Brain microvascular endothelial cell (primary cell): ENCODE results near the gene COL5A1.

ENCODE experiments used
- DNase-seq: peaks from one replicate; pipeline ENCODE4 v3.0.0-alpha.2; 2020
- H3K27ac ChIP-seq: fragments of 250-450 bp; sonication (Bioruptor Pico); 2 replicates; pipeline ENCODE4 v1.5.1; 2020; ENCODE audit warnings: mild to moderate bottlenecking, moderate library complexity
- H3K27me3 ChIP-seq: fragments of 250-450 bp; sonication (Bioruptor Pico); replicated peaks from 2 replicates; pipeline ENCODE4 v1.5.1; 2020; ENCODE audit warnings: mild to moderate bottlenecking
- H3K36me3 ChIP-seq: fragments of 250-450 bp; sonication (Bioruptor Pico); replicated peaks from 2 replicates; pipeline ENCODE4 v1.5.1; 2020; ENCODE audit warnings: mild to moderate bottlenecking
- H3K4me3 ChIP-seq: 2 replicates; pipeline ENCODE4 v1.5.1; 2011; ENCODE audit warnings: low read depth, mild to moderate bottlenecking, control low read depth, low read length, moderate library complexity
- CTCF ChIP-seq: IDR thresholded peaks from 2 replicates; pipeline ENCODE4 v1.5.1; 2011; ENCODE audit warnings: low read depth, mild to moderate bottlenecking, moderate library complexity, low read length, control low read depth, inconsistent platforms; ENCODE audit errors: missing control alignments
- in situ Hi-C: cut with HindIII; loops from 2 replicates; pipeline ENCODE4 v1.10.0; 2017; ENCODE audit warnings: low sequenced_read_pairs, low pct_ligation_motif_present

COL5A1 gene

DNA sequence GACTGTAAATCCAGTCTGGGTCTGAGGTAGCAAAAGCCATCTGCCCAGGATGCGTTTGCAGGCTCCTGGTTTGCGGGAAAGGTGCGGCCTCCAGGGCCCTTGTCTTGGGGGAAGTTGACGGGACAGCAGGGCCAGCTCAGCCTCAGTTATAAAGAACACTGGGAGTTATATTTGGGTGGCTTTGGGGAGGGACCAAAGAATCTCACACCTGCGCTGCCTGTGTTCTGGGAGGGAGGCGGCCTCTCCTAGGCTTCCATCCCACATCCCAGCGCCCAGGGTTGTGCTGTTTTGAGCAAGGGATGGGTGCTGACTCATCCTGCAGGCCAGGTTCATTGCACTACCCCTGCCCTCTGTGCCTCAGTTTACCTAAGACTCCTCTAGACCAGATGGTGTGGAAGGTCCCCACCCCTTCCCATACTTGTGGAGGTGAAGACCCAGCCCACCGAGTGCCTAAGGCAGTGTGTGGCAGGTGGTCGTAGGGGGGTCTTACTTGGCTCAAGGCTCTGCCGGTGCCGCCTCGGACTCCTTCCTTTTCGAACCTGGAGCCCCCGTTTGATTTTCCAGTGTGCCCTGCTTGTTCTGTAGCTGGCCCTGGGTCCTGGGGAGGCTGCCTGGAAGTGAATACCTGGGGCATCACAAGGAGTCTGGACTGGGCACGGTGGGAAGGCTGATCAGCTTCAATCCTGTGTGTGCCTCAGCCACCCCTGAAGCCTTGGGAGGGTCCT is 199.7 kb downstream of the COL5A1 start:
- Histone ChIP-seq H3K4me3 (no peak overlapping the region), H3K27me3 (no peaks in the 10 kb centered on the region), H3K27ac (no peak overlapping the region), H3K36me3 (peaks cover 89% of the 10 kb centered on the region)
- DNase-seq = no peak
- in situ Hi-C loops = no loop called here
- no peak for TF ChIP-seq CTCF

GRCh38 chr9:134842321-134842720 is 200.7 kb downstream of the COL5A1 start:
- no peak overlapping the region for H3K4me3 ChIP-seq
- peaks cover 80% of the 10 kb centered on the region for H3K36me3 ChIP-seq
- TF ChIP-seq CTCF = no peak
- in situ Hi-C loops = no loop called here
- no peaks in the 10 kb centered on the region for H3K27me3 ChIP-seq
- no peak for DNase-seq
- no peak overlapping the region for H3K27ac ChIP-seq

- no peak for TF ChIP-seq CTCF
- no peak overlapping the region for H3K27ac ChIP-seq
- no peaks in the 10 kb centered on the region for H3K27me3 ChIP-seq
- in situ Hi-C loops = no loop called here
- H3K36me3 ChIP-seq = peaks cover 66% of the 10 kb centered on the region
- H3K4me3 ChIP-seq = no peak overlapping the region
- no peak for DNase-seq
Measured at GRCh38 chr9:134843740-134844139, 202.1 kb downstream of the COL5A1 start.

GRCh38 chr9:134844821-134845220 is 203.2 kb downstream of the COL5A1 start:
- no peak for DNase-seq
- Histone ChIP-seq H3K27ac (no peak overlapping the region), H3K36me3 (peaks cover 55% of the 10 kb centered on the region), H3K27me3 (no peaks in the 10 kb centered on the region), H3K4me3 (no peak overlapping the region)
- no peak for TF ChIP-seq CTCF
- in situ Hi-C loops = no loop called here

- no peak for TF ChIP-seq CTCF
- no peak for DNase-seq
- peaks cover 41% of the 10 kb centered on the region for H3K36me3 ChIP-seq
- no peak overlapping the region for H3K4me3 ChIP-seq
- in situ Hi-C loops = no loop called here
- H3K27me3 ChIP-seq = no peaks in the 10 kb centered on the region
- H3K27ac ChIP-seq = no peak overlapping the region
Measured at GRCh38 chr9:134846187-134846586, 204.6 kb downstream of the COL5A1 start.

- no peak for TF ChIP-seq CTCF
- H3K36me3 ChIP-seq = peaks cover 36% of the 10 kb centered on the region
- H3K4me3 ChIP-seq = no peak overlapping the region
- H3K27me3 ChIP-seq = no peaks in the 10 kb centered on the region
- no peak overlapping the region for H3K27ac ChIP-seq
- no peak for DNase-seq
- in situ Hi-C loops = no loop called here
Measured at GRCh38 chr9:134846699-134847098, 205.1 kb downstream of the COL5A1 start.
